Activated CD8-positive, alpha-beta memory T cell treated with anti-CD3 and anti-CD28 coated beads, Interleukin-2, amount 50 U/mL, for 1 hour (primary cell): ENCODE data around the gene RASSF4.

Experiments used
- DNase-seq: peaks from one replicate; pipeline ENCODE4 v3.0.0-alpha.2; 2020; ENCODE audit errors: extremely low read depth

Gene RASSF4

DNA sequence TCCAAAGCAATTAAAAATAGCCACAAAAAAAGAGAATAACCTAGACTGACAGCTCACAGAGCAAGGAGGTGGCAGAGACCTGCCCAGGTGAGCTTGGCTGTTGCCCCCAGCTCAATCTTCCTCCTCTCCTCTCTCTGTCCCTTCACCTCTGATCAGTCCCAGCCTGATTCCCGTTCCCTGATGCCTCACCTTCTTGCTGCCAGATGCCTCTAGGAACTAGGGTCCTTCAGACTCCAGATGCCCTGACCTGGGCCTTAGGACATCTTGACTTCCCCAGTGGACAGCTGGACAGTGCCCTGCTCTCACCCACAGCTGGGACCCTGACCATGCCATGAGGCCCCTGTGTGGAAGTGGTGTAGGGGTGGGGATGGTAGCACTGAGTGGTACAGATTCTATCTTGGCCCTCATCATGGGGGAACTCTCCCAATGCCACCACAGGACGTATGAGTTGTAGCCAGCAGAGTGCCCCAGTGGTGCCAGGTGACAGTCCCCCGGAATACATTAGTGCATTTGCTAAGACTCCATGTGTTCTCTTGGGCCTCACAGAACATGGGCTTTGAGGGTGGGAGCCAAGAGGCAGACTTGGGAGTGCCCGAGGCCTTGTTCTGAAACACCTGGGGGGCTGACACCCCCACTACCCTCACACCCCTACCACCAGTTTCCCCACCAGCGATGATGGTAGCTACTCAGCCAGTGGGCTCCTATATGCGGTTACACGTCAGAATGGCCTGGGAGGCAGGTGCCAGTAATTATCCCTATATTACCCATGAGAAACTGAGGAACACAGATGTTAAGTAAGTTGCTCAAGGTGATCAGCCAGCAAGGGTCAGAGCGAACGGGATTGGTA lies 17.0 kb downstream of the RASSF4 start:
- DNase-seq, result no peak

DNA sequence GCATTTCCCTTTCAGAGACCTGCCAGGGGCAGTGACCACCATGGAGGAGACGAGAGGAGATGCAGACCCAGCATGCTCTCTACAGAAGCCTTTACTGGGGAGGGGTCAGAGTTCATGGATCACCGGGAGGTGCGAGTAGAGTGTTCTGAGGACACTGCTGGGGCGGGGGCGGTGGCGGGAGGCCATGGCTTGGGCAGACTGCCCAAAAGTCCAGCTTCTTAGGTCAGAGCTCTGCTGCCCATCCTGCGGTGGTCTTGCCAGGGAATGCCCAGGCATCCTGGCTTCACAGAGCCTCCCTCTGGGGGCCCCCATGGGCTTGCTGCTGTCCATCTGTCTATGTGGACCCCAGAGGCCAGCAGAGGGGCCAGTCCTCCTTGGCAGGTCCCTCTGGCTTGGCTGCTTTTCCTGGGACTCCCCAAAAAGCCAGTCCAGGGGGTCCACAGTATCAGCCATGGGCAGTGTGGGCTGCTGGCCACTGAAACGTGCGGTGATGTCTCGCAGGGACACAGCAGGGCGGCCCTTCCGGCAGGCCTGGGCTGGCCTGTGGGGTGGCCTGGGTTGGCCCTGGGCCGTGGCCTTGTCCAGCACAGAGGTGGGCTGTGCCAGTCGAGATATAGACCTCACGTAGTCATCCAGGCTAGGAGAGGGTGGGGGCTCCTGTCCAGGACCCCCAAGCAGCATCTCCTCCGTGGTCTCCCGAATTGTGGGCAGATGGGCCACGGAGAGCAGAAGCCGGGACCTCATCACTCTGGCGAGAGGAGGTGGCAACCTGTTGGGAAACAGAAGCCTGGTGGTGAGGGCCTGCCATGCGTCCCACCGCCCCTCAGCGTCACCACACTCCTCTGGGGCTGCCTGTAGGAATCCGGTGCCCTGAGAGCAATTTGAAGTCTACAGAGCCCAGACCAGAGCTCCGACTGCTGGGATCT lies 17.9 kb downstream of the RASSF4 start:
- no peak for DNase-seq

DNA sequence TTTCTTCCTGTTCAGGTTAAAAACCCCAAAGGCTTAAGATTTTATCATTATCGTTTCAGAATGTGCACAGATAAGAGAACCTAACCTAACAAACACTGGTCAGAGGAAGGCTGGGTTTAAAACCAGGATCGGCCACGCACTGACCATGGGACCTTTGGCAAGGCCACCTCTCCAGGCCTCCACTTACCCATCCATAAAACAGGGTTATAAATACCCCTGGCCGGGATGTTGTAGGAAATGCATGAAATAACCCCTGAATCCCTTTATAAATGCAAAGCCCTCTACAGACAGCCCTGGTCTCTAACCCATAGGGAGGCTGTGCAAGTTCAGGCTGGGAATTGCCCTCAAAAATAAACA lies 18.6 kb downstream of the RASSF4 start:
- no peak for DNase-seq

DNA sequence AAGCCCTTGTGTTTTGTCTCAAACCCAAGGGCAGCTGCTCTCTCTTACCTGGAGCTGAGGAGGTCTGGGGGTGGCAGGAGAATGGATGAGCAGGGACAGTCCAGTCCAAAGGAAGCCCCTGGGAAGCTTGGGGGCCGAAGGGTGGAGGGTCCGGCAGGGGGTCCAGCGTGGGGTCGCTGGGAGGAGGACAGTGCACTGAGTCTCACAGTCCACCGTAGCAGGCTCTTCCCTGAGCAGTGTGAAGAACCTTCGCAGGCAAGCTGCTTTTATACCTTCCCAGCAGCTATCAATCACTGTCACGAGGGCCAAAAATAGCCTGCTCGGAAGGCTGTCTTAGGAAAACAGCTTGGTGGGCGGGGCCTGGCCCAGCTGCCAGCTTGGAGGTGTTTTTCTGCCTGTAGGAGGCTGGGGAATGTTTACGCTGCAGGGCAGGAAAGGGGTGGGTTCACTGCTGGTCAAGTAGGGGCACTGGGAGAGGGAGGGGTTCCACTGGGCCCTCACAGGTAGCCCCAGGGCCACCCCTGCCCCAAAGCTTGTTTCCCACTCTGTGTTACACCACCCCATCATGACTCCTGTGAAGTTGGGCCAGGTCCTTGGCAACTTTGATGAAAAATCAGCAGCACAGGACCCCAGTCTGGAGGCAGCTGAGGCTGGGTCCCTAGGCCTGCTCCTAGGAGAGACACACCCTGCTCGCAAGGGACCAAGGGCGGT lies 19.1 kb downstream of the RASSF4 start, which contains the start of gene DEPP1:
Gene DEPP1 (minus strand): TSS at position 240 of the 711 bp plus-strand sequence. CDS start 779 bp downstream, outside the sequence.
- no peak for DNase-seq

DNA sequence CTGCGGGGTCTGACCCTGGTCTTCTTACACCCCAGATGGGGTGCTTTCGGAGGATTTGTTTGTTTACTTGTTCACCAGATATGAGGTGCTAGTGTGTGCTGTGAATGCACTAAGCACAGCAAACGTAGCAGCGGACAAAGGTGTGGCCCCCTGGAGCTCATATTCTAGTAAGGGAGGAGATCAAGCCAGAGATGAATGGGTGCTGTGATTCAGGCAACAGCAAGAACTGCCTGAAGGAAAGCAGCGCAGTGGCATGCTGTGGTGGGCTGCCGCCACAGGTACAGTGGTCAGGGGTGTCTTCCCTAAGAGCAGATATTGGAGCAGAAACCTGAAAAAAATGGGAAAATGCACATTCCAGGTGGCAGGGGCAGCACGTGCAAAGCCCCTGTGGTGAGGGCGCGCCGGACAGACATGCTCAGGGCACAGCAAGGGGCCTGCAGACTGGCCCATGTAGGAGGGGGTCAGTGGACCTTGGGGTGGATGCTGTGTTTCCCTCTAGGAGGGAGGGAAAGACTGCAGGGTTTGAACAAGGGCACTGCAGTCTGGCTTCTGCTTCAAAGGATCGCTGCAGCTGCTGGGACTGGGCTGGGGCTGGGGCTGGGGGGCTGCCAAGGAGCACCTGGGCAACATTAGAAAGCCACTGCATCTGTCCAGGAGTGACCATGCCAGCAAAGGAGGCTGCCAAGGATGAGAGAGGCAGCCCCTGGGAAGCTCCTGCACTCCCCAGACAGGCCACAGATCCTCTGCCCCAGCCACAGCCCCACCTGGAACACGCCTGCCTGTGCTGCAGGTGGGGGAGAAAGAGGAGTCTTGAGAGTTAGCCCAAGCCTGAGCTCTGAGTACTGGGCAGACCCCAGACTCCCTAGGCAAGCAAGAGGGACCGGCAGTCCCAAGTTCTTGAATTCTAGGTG lies 19.9 kb downstream of the RASSF4 start:
- no peak for DNase-seq

DNA sequence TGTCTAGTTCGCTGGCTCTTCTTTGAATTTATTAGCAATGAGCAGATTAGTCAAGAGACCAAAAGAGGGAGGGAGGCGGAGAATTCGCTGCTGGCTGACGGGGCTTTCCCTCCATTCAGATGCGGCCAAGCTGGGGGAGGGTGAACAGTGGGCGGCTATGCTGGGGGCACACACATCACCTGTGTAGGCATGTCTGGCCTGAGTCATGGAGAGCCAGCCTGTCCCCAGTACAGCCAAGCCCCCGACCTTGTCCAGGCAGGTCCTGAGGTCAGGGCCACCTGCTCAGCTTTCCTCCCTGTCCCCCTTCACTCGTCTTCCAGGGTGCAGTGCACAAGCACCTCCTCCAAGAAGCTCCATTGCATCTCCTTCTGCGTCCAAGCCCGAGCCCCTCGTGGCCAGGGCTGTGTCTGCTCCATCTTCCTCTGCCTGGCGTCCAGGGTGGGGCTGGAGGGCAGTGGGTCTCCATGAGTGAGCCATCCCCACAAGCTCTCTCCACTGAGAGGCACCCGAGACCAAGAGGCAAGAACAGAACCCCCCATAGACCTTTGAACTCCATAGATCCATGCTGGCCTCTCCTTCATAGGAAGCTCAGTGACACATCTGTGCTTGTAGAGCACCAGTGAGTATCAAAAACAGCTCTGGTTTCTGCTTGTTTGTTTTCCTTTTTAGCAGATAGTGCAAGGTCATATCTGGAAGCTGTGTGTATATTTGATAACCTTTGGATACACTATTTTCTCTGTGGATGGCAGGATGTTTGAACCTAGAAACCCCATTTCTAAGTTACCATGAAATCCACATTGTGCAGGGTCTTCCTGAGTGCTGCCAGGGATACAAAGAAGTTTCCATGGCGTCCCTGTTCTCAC lies 20.9 kb downstream of the RASSF4 start:
- no peak for DNase-seq

DNA sequence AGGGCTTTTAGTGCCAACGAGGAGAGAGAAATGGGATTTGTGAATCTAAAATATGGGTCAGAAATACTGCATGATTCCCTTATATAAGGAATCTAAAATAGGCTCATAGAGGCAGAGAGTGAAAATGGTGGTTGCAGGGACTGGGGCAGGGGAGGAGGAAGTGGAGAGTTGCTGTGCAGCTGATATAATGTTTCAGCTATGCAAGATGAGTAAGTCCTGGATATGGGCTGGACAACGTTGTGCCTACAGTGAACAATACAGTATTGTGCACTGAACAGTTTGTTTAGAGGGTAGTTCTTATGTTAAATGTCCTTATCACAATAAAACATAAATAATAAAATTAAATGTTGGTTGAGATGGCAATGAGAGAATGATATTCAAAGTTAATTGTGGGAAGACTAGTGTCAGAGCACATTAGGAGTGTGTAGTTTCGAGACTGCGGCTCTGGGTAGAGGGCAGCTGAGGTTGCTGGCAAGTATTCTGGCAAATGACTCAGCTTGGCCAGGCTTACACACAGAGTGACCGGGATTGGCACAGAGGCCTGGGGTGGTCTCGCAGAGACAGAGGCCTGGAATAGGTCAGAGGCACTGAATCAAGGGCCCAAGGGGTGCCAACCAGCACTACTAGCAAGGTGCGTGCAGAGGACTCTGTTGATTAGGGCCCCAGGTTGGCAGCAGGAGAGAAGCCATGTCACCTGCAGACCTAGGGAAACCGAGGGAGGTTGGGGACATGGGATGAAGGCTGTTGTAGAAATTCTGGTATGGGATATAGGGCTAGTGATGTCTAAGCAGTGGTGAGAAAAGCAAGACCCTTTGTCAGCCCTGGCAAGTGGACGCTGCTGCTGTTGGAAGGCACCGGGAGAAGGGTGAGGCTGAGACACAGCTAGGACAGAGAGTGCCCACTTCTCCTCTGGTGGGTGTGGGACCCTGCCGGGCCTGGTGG lies 21.8 kb downstream of the RASSF4 start:
- no peak for DNase-seq

DNA sequence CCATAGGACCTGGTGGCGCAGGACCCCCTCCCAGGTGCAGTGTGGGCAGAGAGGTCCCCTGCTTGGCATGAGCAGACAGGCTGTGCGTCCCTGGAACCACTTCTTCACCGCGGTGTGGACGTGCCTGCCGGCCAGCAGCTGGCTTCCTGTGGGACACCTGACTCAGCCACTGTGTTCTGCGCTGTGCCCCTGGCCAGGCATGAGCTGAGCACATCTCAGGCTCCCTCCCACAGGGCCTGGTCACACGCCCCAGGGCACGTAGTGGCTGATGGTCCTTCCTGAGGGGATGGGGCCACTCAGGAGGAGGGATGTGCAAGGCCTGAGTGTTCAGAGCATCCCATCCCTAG lies 22.5 kb downstream of the RASSF4 start:
- no peak for DNase-seq

DNA sequence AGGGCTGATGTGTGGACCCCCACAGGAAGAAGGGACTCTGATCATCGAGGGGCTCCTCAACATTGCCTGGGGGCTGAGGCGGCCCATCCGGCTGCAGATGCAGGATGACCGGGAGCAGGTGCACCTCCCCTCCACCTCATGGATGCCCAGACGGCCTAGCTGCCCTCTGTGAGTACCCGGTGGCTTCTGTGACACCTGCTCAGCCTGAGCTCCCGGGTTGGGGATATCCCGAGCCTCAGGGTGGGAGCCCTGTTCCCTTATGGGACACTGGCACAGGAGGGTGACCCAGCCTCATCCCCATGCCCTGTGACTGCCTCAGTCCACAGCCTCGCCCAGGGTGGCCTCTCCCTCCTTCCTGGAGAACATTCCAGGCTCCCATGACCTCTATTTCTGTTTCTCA lies 22.9 kb downstream of the RASSF4 start:
- DNase-seq, result no peak

DNA sequence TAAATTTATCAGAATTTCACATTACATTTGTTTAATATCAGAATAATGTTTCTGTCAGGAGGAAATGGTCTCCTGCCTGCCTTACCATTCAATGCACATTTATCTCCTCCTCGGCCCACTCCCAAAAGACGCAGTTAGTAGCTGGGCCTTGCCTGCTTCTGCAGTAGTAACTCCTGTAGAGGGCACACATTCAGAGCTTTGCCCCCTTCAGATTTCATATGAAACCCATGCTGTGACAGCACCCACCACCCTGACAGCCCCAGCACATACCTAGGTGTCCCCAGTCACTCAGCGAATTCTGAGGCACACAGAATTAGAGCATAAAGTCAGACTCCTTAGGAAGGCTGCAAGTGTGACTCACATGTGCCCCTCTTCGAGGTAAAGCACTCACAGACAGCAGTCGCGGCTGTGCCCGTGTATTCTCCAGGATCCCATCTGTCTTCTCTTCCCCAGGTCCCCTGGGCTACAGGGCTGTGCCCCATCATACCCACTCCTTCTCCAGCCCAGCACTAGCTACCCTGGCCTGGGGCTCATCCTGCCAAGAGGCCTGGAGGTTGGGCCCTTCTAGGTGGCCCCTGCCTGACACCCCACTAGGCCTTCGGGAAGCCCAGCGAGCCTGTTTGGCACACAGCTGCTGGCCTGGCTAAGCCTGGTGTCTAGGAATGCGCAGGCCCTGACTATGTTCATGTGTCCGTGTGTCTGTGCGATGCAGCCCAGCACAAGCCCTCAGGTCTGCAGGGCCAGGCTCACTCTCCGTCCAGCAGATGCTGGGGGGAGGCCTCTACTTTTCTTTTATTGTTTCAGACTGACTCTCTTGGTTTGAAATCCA lies 23.7 kb downstream of the RASSF4 start:
- no peak for DNase-seq

DNA sequence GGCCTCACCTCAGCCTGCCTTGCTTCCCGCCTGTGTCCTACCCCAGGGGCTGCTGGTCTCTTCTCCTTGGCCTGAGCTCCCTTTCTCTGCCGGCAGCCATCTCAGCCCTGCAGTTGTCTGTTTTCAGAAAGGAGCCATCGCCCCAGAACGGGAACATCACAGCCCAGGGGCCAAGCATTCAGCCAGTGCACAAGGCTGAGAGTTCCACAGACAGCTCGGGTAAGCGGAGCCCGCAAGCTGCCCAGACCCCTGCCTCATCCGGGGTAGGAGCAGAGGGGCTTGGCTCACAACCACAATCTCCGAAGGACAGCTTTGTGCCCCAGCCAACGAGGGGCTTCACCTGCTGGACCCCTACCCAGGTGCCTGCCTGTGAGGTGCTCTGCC lies 24.3 kb downstream of the RASSF4 start:
- no peak for DNase-seq

DNA sequence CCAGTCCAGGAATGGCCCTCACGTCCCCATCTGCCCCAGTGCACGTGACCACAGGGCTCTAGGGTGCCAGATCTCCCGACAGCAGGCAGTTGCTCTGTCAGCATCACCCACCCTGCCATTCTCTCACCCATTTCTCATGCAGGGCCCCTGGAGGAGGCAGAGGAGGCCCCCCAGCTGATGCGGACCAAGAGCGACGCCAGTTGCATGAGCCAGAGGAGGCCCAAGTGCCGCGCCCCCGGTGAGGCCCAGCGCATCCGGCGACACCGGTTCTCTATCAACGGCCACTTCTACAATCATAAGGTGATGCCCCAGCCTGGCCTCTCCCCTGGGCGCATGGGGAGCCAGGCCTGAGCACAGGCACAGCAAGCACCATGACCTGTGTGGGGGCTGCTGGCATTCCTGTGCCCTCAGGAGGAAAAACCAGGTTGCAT lies 25.1 kb downstream of the RASSF4 start:
- DNase-seq, result no peak

DNA sequence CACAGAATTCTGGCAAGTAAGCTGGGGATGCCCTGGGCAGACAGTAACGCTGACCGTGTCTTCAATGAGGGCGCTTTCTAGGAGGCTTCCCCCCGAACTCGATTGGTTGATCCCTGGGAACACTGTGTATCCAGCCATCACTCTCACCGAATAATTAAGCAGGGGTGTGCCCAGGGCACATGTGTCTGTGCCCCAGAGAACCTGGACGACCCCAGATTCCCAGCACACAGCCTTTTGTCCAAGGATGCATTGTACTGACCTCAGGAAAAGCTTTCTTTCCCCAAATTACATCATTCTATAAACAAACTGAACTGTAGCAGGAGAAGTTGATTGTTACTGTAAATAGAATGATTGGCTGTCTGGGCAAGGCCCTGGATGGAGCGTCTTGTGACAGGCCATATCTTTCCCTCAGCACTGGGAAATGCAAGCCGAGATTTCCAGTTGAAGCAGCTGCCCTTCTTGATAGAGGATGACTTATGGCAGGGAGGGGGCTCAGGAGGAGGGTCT lies 25.6 kb downstream of the RASSF4 start:
- DNase-seq, result no peak

DNA sequence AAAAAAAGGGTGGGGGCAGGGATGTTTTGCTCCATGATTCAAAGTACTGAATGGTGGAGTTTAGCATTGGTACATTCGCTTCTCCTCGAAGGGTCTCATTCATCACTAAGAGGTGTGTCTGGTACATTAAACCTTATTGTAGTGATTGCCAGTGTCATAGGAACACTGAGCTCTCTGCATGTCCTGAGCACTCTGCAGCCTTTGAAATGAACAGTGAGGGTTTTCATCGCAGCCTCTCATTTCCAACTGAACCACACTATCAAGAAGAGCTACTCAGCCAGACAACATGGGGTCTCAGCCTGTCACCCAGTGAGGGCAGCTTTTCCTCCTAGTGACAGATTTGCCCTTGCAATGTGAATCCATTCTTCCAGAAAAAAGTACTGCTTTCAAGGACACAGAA lies 26.6 kb downstream of the RASSF4 start:
- no peak for DNase-seq

DNA sequence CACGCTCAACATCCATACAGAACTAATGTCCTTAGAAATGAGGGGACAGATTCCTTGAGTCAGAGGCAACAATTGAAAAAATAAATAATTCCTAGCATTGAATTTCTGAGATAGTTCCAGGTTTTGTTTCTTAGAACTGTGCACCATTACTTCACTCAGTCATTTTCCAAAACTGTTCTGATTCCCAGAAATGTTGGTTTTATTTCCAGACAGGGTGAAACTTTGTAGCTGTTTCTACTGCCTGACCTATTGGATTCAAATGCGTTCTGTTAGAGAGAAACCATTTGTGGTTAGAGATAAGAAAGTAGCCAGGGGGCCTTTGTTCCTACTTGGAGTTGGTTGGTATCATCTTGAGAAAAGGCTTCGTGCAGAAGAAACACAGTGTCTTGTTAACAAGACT lies 27.1 kb downstream of the RASSF4 start:
- no peak for DNase-seq

DNA sequence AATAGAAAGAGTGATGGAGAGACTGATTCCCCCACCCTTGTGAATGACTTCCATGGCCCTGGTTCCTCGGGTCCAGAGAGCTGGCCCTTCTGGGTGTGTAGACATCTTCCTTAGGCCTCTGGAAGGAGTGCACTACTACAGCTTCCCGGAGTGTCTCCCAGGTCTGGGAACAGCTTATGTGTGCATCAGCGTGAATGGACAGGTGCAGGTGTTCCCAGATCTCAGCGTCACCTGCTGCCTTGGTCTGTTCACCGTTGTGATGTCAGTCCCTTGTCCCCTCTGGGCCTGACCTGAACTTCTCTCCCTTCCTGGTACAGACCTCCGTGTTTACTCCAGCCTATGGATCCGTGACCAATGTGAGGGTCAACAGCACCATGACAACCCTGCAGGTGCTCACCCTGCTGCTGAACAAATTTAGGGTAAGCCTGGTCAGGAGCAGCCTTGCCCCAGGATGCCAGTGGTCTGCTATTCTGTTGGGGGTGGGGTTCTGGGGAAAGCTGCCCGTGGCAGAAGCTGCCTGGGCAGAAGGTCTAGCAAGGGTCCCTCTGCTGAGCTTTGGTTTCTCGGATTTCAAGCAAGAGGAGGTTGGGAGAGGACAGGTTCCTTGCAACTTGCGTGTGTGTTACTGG lies 29.5 kb downstream of the RASSF4 start:
- no peak for DNase-seq

DNA sequence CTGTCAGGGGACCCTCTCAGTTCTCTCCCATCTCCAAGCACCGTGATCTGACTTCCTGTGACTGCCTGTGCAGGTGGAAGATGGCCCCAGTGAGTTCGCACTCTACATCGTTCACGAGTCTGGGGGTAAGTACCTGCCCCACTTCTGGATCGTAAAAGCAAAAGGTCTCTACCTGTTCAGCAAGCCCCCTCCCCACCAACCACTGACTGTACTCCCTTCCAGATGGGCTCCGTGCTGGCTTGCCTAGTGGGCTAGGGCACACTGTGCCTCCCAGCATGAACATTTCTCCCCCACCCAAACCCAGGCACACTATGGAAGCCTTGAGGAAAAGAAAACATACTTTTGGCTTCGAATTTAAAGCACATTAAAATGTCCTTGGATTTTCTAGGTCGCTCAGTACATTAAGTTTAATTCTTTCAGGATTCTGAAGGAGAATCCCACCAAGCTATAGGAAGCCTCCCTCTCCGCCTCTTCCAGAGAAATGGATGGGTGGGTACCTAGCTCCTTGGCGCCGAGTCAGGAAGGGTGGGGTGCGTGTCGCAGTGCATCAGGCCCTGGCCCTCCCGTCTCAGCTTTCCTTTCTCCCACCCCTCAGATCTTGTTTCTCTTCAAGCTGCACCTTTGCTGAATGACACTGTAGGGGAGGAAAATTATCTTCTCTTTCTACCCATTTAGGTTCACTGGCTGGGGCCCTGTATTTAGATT lies 30.1 kb downstream of the RASSF4 start:
- no peak for DNase-seq
